Stomach (tissue), 9 donors: Measurements from ENCODE around the gene AKAP13. TPM values are rescaled to one million over a fixed set of nuclear protein-coding genes. Genes with fewer than 3 reads are reported as not detected.
"Not testable (repeated sequence)": the region's sequence is repeated elsewhere in the genome, so short reads cannot be mapped to it uniquely, and the experiment has no call there.

Source experiments
- DNase-seq, 2 donors: peaks; one replicate each; pipeline versions ENCODE4 v3.0.0 to v3.0.0-alpha.2; 2013 to 2019
- H3K27ac ChIP-seq, 5 donors: fragments of 200-600 bp in 4 of 5; sonication (generic) in 4 of 5; one replicate each; pipeline ENCODE4 v1.5.1; 2013 to 2019; ENCODE audit warnings: mild to moderate bottlenecking in 1 of 5, moderate library complexity in 1 of 5
- H3K27me3 ChIP-seq, 3 donors: fragments of 200-600 bp; sonication (generic); one replicate each; pipeline ENCODE4 v1.5.1; 2017 to 2019; ENCODE audit warnings: mixed run types in 1 of 3
- H3K36me3 ChIP-seq, 4 donors: fragments of 200-600 bp; sonication (generic); 1 replicate in 3 of 4; 2 replicates in 1 of 4; pipeline ENCODE4 v1.5.1; 2016 to 2019
- H3K4me1 ChIP-seq, 4 donors: fragments of 200-600 bp; sonication (generic); one replicate each; pipeline ENCODE4 v1.5.1; 2016 to 2019
- H3K4me3 ChIP-seq, 4 donors: fragments of 200-600 bp; sonication (generic) in 3 of 4; one replicate each; pipeline ENCODE4 v1.5.1; 2016 to 2019; ENCODE audit warnings: mild to moderate bottlenecking in 1 of 4
- H3K9me3 ChIP-seq, 4 donors: fragments of 200-600 bp; sonication (generic); one replicate each; pipeline ENCODE4 v1.5.1; 2016 to 2019
- CTCF ChIP-seq, 7 experiments: fragments of 450-650 bp in 4 of 7; fragments of 200-600 bp in 3 of 7; sonication (generic) in 3 of 7; IDR thresholded peaks; one replicate each; pipeline ENCODE4 v1.5.1; 2016 to 2019; ENCODE audit warnings: antibody characterized with exemption in 7 of 7, control low read depth in 2 of 7, mild to moderate bottlenecking in 1 of 7
- EP300 ChIP-seq: sonication (generic); formaldehyde crosslinking; IDR thresholded peaks from one replicate; pipeline ENCODE4 v1.6.1; 2017; ENCODE audit warnings: antibody characterized with exemption
- POLR2A ChIP-seq, 4 donors: fragments of 450-650 bp; IDR thresholded peaks; one replicate each; pipeline ENCODE4 v1.6.1; 2016; ENCODE audit warnings: antibody characterized with exemption in 4 of 4, control low read depth in 2 of 4, mild to moderate bottlenecking in 1 of 4, moderate library complexity in 1 of 4
- POLR2AphosphoS5 ChIP-seq, 3 donors: sonication (generic); formaldehyde crosslinking; IDR thresholded peaks; one replicate each; pipeline ENCODE4 v1.6.1; 2016; ENCODE audit warnings: antibody characterized with exemption in 3 of 3
- WGBS, 5 donors: extraction: QIAGEN DNeasy Blood & Tissue Kit in 3 of 5; methylation state at CpG; one replicate each; pipeline versions ENCODE4 v1.1.5 to v1.1.7; 2013 to 2018; 5-methylcytosine and 5-hydroxymethylcytosine counted together
- intact Hi-C: fragments of 100-400 bp; cut with DNase I; formaldehyde crosslinking; loops from one replicate; pipeline ENCODE4 v1.15.1; 2023; ENCODE audit warnings: low total_unique reads
- polyA plus RNA-seq, 3 donors: library from polyadenylated mRNA; stranded (reverse); fragments of 200-250 nt; gene quantifications; one replicate each; pipeline ENCODE4 v1.2.3, GENCODE V29; 2013
- total RNA-seq, 5 donors: library from RNA; depleted of rRNA; stranded (reverse); fragments of >200 nt; gene quantifications; one replicate each; pipeline versions ENCODE4 v1.1.0 to v1.2.3, GENCODE V29; 2014 to 2016
- donor health status: healthy with polysubstance abuse.
- donor health status: Bipolar disorder and iron deficiency.
- donor health status: healthy.

AKAP13 gene
- total and polyA plus RNA-seq, 8 donors: 33.1 to 395 (median 138) TPM

DNA sequence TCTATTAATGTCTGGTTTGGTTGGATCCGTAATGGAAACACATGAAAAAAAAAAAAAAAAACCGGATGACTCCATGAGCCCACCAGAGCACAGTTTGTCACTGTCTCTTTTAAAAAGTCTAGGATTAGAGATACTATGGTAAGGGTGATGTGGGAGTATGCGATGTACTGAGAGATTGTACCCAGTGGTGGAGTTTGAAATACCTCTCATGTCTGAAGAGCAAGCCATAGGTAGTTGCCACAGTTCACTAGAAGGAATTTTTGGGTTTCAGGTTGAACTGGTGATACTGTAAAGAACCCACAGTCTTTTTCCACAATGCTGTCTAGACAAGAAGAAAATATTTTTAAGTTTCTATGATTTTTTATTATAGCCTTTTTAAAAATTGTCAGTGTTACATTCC, 281.5 kb downstream of the AKAP13 start:
- H3K4me1 ChIP-seq: peaks cover 0 to 11% (median 5%) of the 10 kb centered on the region in 4 donors
- H3K9me3 ChIP-seq: no peaks in the 10 kb centered on the region
- H3K4me3 ChIP-seq: no peak overlapping the region
- no peak for TF ChIP-seq POLR2AphosphoS5 (IDR thresholded peaks at IDR 0.05)
- TF ChIP-seq EP300: no peak
- no peak for TF ChIP-seq POLR2A (IDR thresholded peaks at IDR 0.05)
- TF ChIP-seq CTCF (IDR thresholded peaks at IDR 0.05): no peak
- no peak overlapping the region for H3K27ac ChIP-seq
- DNase-seq: no peak
- intact Hi-C loops: no loop called here
- no peaks in the 10 kb centered on the region for H3K27me3 ChIP-seq
- H3K36me3 ChIP-seq: peaks cover 45 to 100% (median 95%) of the 10 kb centered on the region in 4 donors
- 82 to 94% (median 91%) methylated on average over 3 of the region's 3 CpGs for whole genome bisulfite sequencing, 5 donors

- WGBS, 5 donors: 87 to 99% (median 91%) methylated on average over 6 of the region's 6 CpGs
- H3K27me3 ChIP-seq, H3K27ac ChIP-seq, intact Hi-C loops, DNase-seq, H3K4me3 ChIP-seq, H3K9me3 ChIP-seq: not testable (repeated sequence)
- Histone ChIP-seq H3K36me3 (peaks cover 43 to 89% (median 86%) of the 10 kb centered on the region in 4 donors), H3K4me1 (peaks cover 10 to 28% (median 18%) of the 10 kb centered on the region in 4 donors)
Observed at GRCh38 chr15:85665677-85666076, 285.3 kb downstream of the AKAP13 start.

DNA sequence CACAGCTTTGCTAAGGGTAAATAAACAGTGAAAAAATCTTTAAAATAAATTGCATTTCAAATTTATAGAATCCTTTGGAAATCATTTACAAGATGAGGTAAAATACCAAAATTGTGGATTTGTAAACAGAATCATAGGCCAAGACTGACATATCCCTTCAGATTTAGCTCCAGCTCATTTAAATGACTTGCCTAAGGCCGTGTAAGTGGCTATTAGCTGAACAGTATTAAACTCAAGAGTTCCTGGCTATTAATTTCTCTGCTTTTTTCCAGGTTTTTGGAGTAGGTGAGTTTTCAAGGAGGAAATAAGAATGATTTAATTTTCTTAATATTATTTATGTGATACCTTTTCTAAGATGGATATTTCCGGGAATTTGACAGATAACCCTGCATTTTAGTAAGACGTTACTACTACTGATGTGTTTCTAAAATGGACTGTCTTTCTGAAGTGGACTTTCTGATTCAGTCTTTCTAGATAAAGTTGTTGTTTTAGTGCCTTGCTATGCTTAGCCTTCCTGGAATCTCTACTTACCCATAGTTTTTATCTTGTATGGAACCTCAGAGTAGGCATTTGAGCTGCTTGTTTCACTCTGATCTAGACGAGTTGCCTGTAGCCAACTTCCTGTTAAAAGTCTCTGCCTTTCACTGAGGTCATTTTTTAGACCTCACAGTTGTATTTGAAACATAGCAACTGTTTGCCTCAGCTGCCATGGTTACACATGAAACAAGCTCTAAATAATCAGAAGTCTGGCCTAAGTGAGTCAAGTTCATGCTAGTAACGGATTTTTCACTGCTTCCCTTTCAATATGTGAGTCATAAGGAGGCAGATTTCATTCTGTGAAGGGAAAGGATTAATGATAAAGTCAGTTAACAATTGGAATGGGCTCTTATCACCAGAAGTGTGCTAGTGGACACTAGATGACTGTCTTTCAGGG, 287.4 kb downstream of the AKAP13 start:
- WGBS, 5 donors: 14 to 22% (median 18%) methylated on average over 5 of the region's 5 CpGs
- peaks cover 12 to 42% (median 25%) of the 10 kb centered on the region in 4 donors for H3K4me1 ChIP-seq
- H3K27me3 ChIP-seq: no peaks in the 10 kb centered on the region
- TF ChIP-seq POLR2A (IDR thresholded peaks at IDR 0.05) (no peak), POLR2AphosphoS5 (IDR thresholded peaks at IDR 0.05) (peak; percentile 52 to 89 (median 70))
- intact Hi-C loops: no loop called here
- H3K4me3 ChIP-seq: no peak overlapping the region
- peak overlapping the region in 4 of 5 donors; percentile 73 to 85 (median 80) for H3K27ac ChIP-seq
- peaks cover 31 to 89% (median 86%) of the 10 kb centered on the region in 4 donors for H3K36me3 ChIP-seq
- no peaks in the 10 kb centered on the region for H3K9me3 ChIP-seq
- peak in 1 of 2 donors; percentile 96 for DNase-seq

DNA sequence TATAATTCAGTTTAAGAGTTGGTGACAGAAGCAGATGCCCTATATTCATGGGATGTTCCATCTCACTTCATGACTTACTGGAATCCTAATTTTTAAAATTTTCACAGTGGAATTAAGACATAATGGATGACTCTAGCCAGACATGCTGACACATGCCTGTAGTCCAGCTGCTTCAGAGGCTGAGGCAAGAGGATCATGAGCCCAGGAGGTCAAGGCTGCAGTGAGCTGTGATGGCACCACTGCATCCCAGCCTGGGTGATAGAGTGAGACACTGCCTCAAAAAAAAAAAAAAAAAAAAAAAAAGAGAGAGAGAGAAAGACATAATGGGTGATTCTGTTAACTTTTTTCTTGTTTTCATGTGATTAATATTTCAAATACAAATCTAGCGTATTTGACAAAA, 290.8 kb downstream of the AKAP13 start:
- DNase-seq: no peak
- Histone ChIP-seq H3K4me1 (peaks cover 16 to 55% (median 31%) of the 10 kb centered on the region in 4 donors), H3K36me3 (peaks cover 8 to 86% (median 79%) of the 10 kb centered on the region in 4 donors), H3K9me3 (no peaks in the 10 kb centered on the region), H3K27ac (peak overlapping the region in 4 of 5 donors; percentile 20 to 85 (median 68)), H3K27me3 (no peaks in the 10 kb centered on the region), H3K4me3 (no peak overlapping the region)
- intact Hi-C loops: no loop called here
- TF ChIP-seq POLR2AphosphoS5 (IDR thresholded peaks at IDR 0.05): peak in 1 of 3 donors; percentile 9
- TF ChIP-seq POLR2A (IDR thresholded peaks at IDR 0.05): no peak
- 83 to 95% (median 89%) methylated on average over 1 of the region's 1 CpG for WGBS, 5 donors

DNA sequence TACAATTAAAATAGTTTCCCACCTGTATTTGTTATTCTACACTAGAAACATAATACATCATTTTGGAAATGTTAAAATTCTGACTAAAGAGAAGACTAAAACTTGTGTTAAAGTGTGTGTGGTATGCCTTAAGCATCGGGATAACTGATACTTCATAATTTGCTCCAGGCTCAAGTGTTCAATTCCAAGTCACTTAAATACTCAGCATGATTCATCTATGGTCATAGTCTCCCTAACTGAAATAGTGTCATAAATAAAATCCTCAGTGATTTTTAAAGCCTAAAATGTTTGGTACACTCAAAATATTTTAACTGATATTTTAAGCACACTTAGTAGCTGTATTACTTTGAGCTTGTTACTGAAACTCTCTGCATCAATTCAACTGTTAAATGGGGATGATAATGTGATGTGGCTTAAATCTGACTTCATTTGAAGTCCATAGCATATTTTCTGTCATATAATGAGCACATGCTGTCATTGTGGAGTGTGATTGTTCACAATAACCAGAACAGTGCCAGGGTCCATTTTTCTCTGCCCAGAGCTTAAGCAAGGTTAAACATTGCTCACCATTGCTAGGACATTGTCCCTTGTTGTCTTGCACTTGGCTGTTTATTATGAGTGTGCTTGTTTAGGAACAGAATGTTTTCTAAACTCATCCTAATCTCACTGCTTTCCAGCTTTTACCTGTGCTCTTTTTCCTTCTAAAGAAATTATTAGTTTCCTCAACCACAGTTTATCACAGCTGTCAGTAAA, 292.1 kb downstream of the AKAP13 start:
- TF ChIP-seq CTCF (IDR thresholded peaks at IDR 0.05) (no peak), POLR2A (IDR thresholded peaks at IDR 0.05) (no peak), POLR2AphosphoS5 (IDR thresholded peaks at IDR 0.05) (peak in 1 of 3 donors; percentile 64), EP300 (no peak)
- intact Hi-C loops: no loop called here
- Histone ChIP-seq H3K4me1 (peaks cover 13 to 42% (median 24%) of the 10 kb centered on the region in 4 donors), H3K4me3 (no peak overlapping the region), H3K27ac (peak overlapping the region in 4 of 5 donors; percentile 9 to 85 (median 64)), H3K27me3 (no peaks in the 10 kb centered on the region), H3K36me3 (peaks cover 15 to 92% (median 81%) of the 10 kb centered on the region in 4 donors), H3K9me3 (no peaks in the 10 kb centered on the region)
- WGBS, 5 donors: 77 to 89% (median 83%) methylated on average over 1 of the region's 1 CpG
- DNase-seq: no peak
